ENCODE measurements around the gene DNAJC12.

DNA sequence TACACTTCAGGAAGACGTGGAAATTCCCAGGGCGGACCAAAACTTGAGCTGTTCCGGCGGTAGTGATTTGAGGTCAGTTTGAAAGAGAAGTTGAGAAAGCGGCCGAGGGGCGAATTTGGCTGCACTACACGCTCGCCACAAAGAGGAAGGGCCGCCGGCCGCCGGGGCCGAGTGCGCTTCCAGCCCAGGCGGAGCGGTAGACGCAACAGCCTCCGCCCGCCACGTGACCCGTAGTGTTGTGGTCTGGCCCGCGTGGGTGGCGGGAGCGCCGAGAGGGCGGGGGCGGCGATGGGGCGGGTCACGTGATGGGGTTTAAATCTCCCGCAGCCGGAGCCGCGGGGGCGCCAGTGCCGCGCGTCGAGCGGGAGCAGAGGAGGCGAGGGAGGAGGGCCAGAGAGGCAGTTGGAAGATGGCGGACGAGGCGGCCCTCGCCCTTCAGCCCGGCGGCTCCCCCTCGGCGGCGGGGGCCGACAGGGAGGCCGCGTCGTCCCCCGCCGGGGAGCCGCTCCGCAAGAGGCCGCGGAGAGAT is 46.4 kb upstream of the DNAJC12 start, which contains the start of gene SIRT1:
- TF ChIP-seq, protein P1, sequence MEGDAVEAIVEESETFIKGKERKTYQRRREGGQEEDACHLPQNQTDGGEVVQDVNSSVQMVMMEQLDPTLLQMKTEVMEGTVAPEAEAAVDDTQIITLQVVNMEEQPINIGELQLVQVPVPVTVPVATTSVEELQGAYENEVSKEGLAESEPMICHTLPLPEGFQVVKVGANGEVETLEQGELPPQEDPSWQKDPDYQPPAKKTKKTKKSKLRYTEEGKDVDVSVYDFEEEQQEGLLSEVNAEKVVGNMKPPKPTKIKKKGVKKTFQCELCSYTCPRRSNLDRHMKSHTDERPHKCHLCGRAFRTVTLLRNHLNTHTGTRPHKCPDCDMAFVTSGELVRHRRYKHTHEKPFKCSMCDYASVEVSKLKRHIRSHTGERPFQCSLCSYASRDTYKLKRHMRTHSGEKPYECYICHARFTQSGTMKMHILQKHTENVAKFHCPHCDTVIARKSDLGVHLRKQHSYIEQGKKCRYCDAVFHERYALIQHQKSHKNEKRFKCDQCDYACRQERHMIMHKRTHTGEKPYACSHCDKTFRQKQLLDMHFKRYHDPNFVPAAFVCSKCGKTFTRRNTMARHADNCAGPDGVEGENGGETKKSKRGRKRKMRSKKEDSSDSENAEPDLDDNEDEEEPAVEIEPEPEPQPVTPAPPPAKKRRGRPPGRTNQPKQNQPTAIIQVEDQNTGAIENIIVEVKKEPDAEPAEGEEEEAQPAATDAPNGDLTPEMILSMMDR (IDR thresholded peaks at IDR 0.05; ENCODE audit: low read length): no peak
- TF ChIP-seq EZH2 (optimal IDR thresholded peaks at IDR 0.05; ENCODE audit: low read depth, low read length) (no peak), EZH2phosphoT487 (IDR thresholded peaks at IDR 0.05; ENCODE audit: low read length) (no peak)
